Left colon (tissue), 2 donors: ENCODE results near the gene OPCML. TPM values are rescaled to one million over a fixed set of nuclear protein-coding genes. Genes with fewer than 3 reads are reported as not detected.

Experiments used
- ATAC-seq: fragments of 200-7000 bp; cut with Tn5 transposase; one replicate; pipeline ENCODE4 v1.9.1; 2020; ENCODE audit warnings: mild to moderate bottlenecking, moderate library complexity
- DNase-seq, 2 donors: peaks; one replicate each; pipeline ENCODE4 v3.0.0-alpha.2; 2020
- intact Hi-C, 2 donors: fragments of 100-400 bp; cut with DNase I in 1 of 2; cut with micrococcal nuclease in 1 of 2; formaldehyde crosslinking; loops; one replicate each; pipeline versions ENCODE4 v1.11.2 to v1.14.0; 2022; cut with DNase I, micrococcal nuclease
- total RNA-seq, 2 donors: library from RNA; stranded (reverse); fragmentation: NEBNext Ultra II Directional; extraction: Animal tissue kit (Norgen Biotek cat#: 25700); gene quantifications; one replicate each; pipeline ENCODE4 v1.2.1, GENCODE V29; 2021
- donor health status: DM: no; HTN: no; CAD: no.
- donor health status: DM: yes; HTN: yes; CAD: no.

The OPCML gene
- total RNA-seq, 2 donors from 2014 or later: 0.06 to 0.11 TPM

GRCh38 chr11:132883241-132883640 is 649.1 kb downstream of the OPCML start:
- ATAC-seq: no peak
- no peak for DNase-seq
- intact Hi-C loops: no loop called here

DNA sequence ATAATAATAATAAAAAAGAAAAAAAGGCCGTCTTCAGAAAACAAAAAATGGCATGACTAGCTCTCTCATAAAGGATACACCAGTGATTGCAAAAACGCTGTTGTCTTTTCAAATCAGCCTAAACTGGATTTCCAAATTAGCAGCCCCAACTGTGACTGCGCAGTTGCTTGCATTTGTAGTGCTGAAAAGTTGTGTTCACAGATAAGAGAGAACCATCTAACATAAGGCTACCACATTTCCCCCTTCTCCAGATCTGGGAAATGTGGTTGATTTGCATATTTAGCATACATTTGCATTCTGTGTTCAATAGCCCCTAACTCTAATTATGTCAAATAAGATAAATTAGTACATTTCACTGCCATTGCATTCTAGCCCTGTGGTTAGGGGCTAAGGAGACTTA is 650.7 kb downstream of the OPCML start:
- ATAC-seq (no peak), DNase-seq (no peak)
- intact Hi-C loops: no loop called here

DNA sequence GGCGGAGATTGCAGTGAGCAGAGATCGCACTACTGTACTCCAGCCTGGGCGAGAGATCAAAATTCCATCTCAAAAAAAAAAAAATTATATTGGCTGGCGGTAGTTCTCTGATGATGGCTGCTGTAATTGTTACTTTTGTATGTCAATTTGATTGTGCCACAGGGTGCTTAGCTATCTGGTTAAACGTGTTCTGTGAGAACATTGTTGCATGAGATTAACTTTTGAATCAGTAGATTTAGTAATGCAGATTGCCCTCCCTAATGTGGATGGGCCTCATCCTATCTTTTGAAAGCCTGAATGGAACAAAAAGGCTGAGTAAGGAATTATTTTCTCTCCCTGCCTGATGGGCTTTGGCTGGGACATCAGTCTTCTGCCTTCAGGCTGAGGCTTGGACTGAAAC is 654.2 kb downstream of the OPCML start:
- intact Hi-C loops: no loop called here
- no peak for ATAC-seq
- no peak for DNase-seq

GRCh38 chr11:132876705-132877104 is 655.6 kb downstream of the OPCML start:
- intact Hi-C loops: no loop called here
- ATAC-seq: no peak
- DNase-seq: no peak

- intact Hi-C loops: no loop called here
- ATAC-seq: no peak
- no peak for DNase-seq
These were observed 656.1 kb downstream of the OPCML start for GRCh38 chr11:132876239-132876638.

DNA sequence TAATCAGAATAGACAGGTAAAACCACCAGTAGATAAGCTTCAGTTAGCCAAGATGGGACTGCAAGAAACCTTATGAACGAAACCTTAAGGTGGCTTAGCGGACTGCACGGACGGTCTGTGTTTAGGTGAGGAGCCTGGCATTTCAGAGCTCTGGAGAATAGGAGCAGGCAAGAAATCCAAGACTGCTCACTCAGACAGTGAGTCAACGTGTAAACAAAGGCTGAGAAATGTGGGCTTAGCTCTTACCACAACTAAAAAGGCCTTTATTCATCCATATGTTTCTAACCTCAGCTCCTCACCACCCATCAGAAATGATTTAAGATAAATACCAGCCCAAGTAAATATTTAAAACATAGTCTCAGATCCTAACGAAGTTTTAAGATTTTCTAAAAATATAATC is 657.7 kb downstream of the OPCML start:
- ATAC-seq (no peak), DNase-seq (no peak)
- intact Hi-C loops: no loop called here

- DNase-seq (no peak), ATAC-seq (no peak)
- intact Hi-C loops: no loop called here
These were observed 658.5 kb downstream of the OPCML start for GRCh38 chr11:132873841-132874240.

- no peak for ATAC-seq
- intact Hi-C loops: no loop called here
- DNase-seq: no peak
These were observed 660.1 kb downstream of the OPCML start for GRCh38 chr11:132872211-132872610.

- intact Hi-C loops: no loop called here
- ATAC-seq (no peak), DNase-seq (no peak)
These were observed 665.3 kb downstream of the OPCML start for GRCh38 chr11:132866783-132867545.

DNA sequence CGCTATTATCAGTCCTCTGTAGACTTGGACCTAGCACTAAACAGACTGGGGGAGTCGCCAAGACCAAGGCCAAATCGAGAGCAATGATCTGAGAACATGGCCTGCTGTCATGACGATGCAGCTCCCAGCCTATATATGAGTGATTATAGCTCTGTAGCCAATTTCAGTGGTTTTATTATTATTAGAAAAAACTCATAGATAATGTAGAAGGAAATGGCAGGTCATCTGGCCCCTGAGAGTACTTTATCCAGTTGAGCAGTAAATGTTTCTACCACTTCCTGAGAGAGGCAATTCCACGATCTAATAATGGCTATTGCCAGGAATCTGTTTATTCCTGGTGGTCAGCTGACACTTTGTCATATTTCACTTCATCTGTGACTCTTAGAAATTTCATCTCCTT is 666.7 kb downstream of the OPCML start:
- intact Hi-C loops: no loop called here
- DNase-seq: no peak
- ATAC-seq: no peak

- no peak for DNase-seq
- intact Hi-C loops: no loop called here
- ATAC-seq: no peak
These were observed 667.3 kb downstream of the OPCML start for GRCh38 chr11:132864811-132865576.

DNA sequence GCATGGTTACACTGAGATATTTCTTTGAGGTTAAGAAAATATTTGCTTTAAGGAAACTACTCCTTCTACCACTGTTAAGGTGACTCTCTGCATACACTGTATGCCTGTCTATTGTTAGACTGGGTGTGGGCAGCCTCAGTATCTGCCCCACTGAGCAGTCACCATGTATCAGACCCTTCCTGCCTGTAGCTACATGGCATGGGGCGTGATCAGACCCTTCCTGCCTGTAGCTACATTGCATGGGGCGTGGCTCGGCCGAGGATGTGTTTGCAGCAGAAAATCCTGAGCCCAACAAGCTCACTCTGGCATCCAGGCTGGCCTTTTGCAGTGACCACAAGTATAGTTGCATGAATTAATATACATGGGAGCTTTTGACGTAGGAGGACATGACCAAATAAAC is 669.4 kb downstream of the OPCML start:
- DNase-seq: no peak
- intact Hi-C loops: no loop called here
- ATAC-seq: no peak

DNA sequence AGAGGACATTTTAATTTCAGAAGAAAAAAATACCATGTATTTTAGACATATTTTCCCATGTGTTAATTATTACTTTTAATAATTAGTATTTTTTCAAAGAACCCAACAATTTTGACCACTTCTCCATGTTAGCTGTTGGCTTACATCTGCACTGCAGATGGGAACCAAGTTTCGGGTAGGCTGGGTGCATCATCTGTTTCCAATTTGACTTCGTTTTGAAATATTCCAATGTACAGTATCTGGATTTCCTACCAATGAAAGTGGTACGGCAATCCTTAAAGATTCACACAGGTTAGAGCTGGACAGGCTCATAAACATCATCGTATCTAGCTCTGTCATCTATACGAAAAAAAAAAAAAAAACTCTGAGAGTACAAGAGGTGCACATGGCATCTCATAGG is 670.2 kb downstream of the OPCML start:
- DNase-seq: no peak
- no peak for ATAC-seq
- intact Hi-C loops: no loop called here

- ATAC-seq (no peak), DNase-seq (no peak)
- intact Hi-C loops: no loop called here
These were observed 673.0 kb downstream of the OPCML start for GRCh38 chr11:132859306-132859705.

DNA sequence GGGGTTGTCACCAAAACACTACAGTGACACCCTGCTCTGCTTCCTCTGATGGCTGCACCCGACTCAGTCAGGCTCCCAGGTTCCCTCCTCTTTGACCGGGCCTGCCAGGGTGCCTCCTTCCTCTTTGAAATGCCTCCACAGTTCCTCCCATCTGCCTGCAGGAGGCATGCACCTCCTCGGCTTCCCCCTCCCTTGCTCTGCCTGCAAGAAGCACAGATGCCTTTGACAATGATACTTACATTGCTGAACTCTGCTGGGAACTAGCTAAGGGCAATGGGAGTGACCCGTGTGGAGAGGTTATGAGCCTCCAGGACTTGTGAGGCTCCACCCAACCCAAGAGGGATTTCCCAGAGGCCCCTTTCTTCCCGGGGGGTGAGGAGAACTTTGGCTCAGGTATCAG is 674.1 kb downstream of the OPCML start:
- ATAC-seq: no peak
- intact Hi-C loops: no loop called here
- no peak for DNase-seq

DNA sequence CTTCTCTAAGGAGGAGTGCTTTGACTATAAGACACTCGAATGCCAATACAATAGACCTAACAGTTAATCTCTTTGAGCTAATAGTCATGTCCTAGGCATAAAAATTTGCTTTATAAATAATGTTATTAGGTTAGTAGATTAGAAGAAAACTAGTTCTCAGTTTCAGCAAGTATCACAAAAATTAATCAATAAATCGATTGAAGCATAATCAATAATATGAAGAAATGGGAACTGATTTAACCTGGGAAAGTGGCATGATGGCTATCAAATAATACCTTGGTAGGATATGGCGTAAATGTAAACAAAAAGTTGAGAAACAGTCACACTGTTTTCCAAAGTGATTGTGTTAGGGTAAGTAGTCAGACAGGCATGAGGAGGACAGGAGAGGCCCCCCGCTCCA is 676.3 kb downstream of the OPCML start:
- ATAC-seq (no peak), DNase-seq (no peak)
- intact Hi-C loops: no loop called here

- intact Hi-C loops: no loop called here
- no peak for ATAC-seq
- no peak for DNase-seq
These were observed 676.8 kb downstream of the OPCML start for GRCh38 chr11:132855516-132855915.

- DNase-seq: no peak
These were observed 678.4 kb downstream of the OPCML start for GRCh38 chr11:132853886-132854285.

DNA sequence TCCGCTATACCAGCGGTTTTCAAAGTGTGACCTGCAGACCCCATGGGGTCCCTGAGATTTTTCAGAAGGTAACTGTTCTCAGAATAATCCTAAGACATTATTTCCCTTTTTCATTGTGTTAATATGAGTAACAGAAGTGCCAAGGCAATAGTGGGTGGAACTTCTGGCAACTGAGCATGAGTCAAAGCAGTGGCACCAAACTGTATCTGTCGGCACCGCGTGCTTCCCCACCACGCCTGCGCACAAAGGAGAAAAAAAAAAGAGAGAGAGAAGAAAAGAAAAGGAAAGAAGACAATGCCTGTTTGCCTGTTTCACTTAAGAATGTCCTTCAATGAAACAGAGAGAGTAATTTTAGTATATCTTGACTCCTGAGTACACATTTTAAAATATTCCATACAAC is 679.9 kb downstream of the OPCML start:
- intact Hi-C loops: no loop called here
- DNase-seq (no peak), ATAC-seq (no peak)

More at GRCh38 chr11:132853886-132854285, 678.4 kb downstream of the OPCML start:
- no peak for ATAC-seq
- intact Hi-C loops: no loop called here

- ATAC-seq: no peak
- intact Hi-C loops: no loop called here
- DNase-seq: no peak
These were observed 681.1 kb downstream of the OPCML start for GRCh38 chr11:132851247-132851646.

GRCh38 chr11:132850266-132850665 is 682.0 kb downstream of the OPCML start:
- no peak for ATAC-seq
- intact Hi-C loops: no loop called here
- no peak for DNase-seq
